SKM-1 treated with dmso at 0.1 percent for 144 hours (cell line): ENCODE data around the gene MAP2K2.
A peak's percentile ranks its signal among the peaks of the same experiment; 100 is the strongest.

ENCODE experiments used
- DNase-seq: peaks from one replicate; lab custom pipeline; 2025; ENCODE audit not compliant: unreplicated experiment; lab: John Stamatoyannopoulos, UW

The MAP2K2 gene

GRCh38 chr19:4061683-4062418, 62.1 kb downstream of the MAP2K2 start:
- DNase-seq: no peak

GRCh38 chr19:4061178-4061682, 62.7 kb downstream of the MAP2K2 start:
- DNase-seq: no peak

GRCh38 chr19:4060621-4061177, 63.2 kb downstream of the MAP2K2 start:
- DNase-seq: no peak

- no peak for DNase-seq
Observed at GRCh38 chr19:4059891-4060620, 63.9 kb downstream of the MAP2K2 start.

- DNase-seq: no peak
Observed at GRCh38 chr19:4059453-4059871, 64.5 kb downstream of the MAP2K2 start.

- DNase-seq: no peak
Observed at GRCh38 chr19:4058693-4059452, 65.0 kb downstream of the MAP2K2 start.

GRCh38 chr19:4057931-4058692, 65.8 kb downstream of the MAP2K2 start:
- DNase-seq: peak; percentile 82

GRCh38 chr19:4055209-4055552, 68.7 kb downstream of the MAP2K2 start:
- no peak for DNase-seq

GRCh38 chr19:4054441-4055208, 69.3 kb downstream of the MAP2K2 start:
- no peak for DNase-seq

GRCh38 chr19:4053423-4054324, 70.2 kb downstream of the MAP2K2 start:
- DNase-seq: no peak

GRCh38 chr19:4052993-4053422, 70.9 kb downstream of the MAP2K2 start:
- no peak for DNase-seq

GRCh38 chr19:4052114-4052992, 71.6 kb downstream of the MAP2K2 start:
- peak; percentile 63 for DNase-seq

- DNase-seq: peak; percentile 89
Observed at GRCh38 chr19:4051175-4052101, 72.5 kb downstream of the MAP2K2 start.

- DNase-seq: no peak
Observed at GRCh38 chr19:4049432-4049831, 74.5 kb downstream of the MAP2K2 start.

GRCh38 chr19:4046946-4047683, 76.8 kb downstream of the MAP2K2 start:
- no peak for DNase-seq

- DNase-seq: no peak
Observed at GRCh38 chr19:4046362-4046691, 77.6 kb downstream of the MAP2K2 start.
